HepG2 (cell line): Measurements from ENCODE around the gene TLK2.

Source experiments
- AFF4 ChIP-seq: sonication (generic); formaldehyde crosslinking; IDR thresholded peaks from 2 replicates; pipeline ENCODE4 v1.4.0; 2020; ENCODE audit warnings: missing genetic modification reagents
- FOXJ3 ChIP-seq: sonication (generic); formaldehyde crosslinking; IDR thresholded peaks from 2 replicates; pipeline ENCODE4 v1.4.0; 2020; ENCODE audit warnings: missing genetic modification reagents, mild to moderate bottlenecking, borderline replicate concordance
- MTF1 ChIP-seq: sonication (generic); formaldehyde crosslinking; IDR thresholded peaks from 2 replicates; pipeline ENCODE4 v1.5.0; 2020; ENCODE audit warnings: missing genetic modification reagents
- POLR2A ChIP-seq, 2 experiments: IDR thresholded peaks; 2 replicates each; pipeline ENCODE4 v1.6.1; 2011; ENCODE audit warnings: low read depth in 2 of 2, low read length in 2 of 2, mild to moderate bottlenecking in 1 of 2, moderate library complexity in 1 of 2; ENCODE audit not compliant: insufficient read depth in 1 of 2
- TAF1 ChIP-seq: sonication (generic); formaldehyde crosslinking; IDR thresholded peaks from 2 replicates; pipeline ENCODE4 v1.4.0; 2020; ENCODE audit warnings: missing genetic modification reagents
- ZNF207 ChIP-seq: fragments of 450-650 bp; IDR thresholded peaks from 2 replicates; pipeline ENCODE4 v1.6.1; 2016; ENCODE audit warnings: antibody characterized with exemption, borderline replicate concordance
- ZNF317 ChIP-seq: sonication (generic); formaldehyde crosslinking; IDR thresholded peaks from 2 replicates; pipeline ENCODE4 v1.5.0; 2020; ENCODE audit warnings: mild to moderate bottlenecking, missing genetic modification reagents
- TF ChIP-seq, protein P1 (sequence below): sonication (generic); formaldehyde crosslinking; IDR thresholded peaks from 2 replicates; pipeline ENCODE4 v1.5.0; 2020; ENCODE audit warnings: mild to moderate bottlenecking, missing genetic modification reagents, moderate library complexity
- TF ChIP-seq, protein P2 (sequence below): sonication (generic); formaldehyde crosslinking; IDR thresholded peaks from 2 replicates; pipeline ENCODE4 v1.5.1; 2020; ENCODE audit warnings: mild to moderate bottlenecking, missing genetic modification reagents
- TF ChIP-seq, protein P3 (sequence below): sonication (generic); formaldehyde crosslinking; conservative IDR thresholded peaks from 2 replicates; pipeline ENCODE4 v1.4.0; 2020; ENCODE audit warnings: missing genetic modification reagents

DNA sequence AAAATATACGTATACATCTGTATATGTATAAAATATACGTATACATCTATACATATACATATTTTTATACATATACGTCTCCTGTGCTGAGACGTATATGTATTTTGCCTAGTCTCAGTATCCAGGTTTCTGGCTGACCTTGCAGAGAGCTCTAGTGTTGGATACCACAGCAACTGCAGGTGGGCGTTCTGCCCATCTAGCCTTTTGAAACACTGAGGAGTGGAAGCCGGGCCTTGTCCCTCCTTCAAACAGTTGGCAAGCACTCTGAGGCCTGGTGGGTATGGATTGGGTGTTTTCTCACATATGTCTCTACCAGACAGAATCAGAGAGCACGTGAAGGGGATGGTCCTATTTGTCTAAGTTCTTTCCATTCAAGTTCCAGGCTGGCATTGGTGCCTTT, 109.5 kb downstream of the TLK2 start:
- TF ChIP-seq FOXJ3 (CRISPR knock-in tag) = no peak
- no peak for TF ChIP-seq ZNF317 (CRISPR knock-in tag)
- no peak for TF ChIP-seq MTF1
- TF ChIP-seq, protein P1, sequence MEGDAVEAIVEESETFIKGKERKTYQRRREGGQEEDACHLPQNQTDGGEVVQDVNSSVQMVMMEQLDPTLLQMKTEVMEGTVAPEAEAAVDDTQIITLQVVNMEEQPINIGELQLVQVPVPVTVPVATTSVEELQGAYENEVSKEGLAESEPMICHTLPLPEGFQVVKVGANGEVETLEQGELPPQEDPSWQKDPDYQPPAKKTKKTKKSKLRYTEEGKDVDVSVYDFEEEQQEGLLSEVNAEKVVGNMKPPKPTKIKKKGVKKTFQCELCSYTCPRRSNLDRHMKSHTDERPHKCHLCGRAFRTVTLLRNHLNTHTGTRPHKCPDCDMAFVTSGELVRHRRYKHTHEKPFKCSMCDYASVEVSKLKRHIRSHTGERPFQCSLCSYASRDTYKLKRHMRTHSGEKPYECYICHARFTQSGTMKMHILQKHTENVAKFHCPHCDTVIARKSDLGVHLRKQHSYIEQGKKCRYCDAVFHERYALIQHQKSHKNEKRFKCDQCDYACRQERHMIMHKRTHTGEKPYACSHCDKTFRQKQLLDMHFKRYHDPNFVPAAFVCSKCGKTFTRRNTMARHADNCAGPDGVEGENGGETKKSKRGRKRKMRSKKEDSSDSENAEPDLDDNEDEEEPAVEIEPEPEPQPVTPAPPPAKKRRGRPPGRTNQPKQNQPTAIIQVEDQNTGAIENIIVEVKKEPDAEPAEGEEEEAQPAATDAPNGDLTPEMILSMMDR (CRISPR knock-in tag) = no peak
- TF ChIP-seq, protein P2, sequence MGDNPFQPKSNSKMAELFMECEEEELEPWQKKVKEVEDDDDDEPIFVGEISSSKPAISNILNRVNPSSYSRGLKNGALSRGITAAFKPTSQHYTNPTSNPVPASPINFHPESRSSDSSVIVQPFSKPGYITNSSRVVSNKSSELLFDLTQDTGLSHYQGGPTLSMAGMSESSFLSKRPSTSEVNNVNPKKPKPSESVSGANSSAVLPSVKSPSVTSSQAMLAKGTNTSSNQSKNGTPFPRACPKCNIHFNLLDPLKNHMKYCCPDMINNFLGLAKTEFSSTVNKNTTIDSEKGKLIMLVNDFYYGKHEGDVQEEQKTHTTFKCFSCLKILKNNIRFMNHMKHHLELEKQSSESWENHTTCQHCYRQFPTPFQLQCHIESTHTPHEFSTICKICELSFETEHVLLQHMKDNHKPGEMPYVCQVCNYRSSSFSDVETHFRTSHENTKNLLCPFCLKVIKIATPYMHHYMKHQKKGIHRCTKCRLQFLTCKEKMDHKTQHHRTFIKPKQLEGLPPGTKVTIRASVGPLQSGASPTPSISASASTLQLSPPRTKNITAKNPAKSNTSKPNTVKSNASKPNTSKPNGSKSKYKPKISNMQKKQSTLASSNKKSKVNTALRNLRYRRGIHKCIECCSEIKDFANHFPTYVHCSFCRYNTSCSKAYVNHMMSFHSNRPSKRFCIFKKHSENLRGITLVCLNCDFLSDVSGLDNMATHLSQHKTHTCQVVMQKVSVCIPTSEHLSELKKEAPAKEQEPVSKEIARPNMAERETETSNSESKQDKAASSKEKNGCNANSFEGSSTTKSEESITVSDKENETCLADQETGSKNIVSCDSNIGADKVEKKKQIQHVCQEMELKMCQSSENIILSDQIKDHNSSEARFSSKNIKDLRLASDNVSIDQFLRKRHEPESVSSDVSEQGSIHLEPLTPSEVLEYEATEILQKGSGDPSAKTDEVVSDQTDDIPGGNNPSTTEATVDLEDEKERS (CRISPR knock-in tag) = no peak
- no peak for TF ChIP-seq ZNF207
- TF ChIP-seq, protein P3, sequence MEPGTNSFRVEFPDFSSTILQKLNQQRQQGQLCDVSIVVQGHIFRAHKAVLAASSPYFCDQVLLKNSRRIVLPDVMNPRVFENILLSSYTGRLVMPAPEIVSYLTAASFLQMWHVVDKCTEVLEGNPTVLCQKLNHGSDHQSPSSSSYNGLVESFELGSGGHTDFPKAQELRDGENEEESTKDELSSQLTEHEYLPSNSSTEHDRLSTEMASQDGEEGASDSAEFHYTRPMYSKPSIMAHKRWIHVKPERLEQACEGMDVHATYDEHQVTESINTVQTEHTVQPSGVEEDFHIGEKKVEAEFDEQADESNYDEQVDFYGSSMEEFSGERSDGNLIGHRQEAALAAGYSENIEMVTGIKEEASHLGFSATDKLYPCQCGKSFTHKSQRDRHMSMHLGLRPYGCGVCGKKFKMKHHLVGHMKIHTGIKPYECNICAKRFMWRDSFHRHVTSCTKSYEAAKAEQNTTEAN (CRISPR knock-in tag) = no peak
- no peak for TF ChIP-seq POLR2A (IDR thresholded peaks at IDR 0.05; ENCODE audit: insufficient read depth in 1 of 2, low read depth in 2 of 2, low read length in 2 of 2)
- TF ChIP-seq AFF4 = no peak
- no peak for TF ChIP-seq TAF1 (CRISPR knock-in tag)
